Endodermal cell (in vitro differentiated cells): ENCODE data around the gene SMAD7. TPM values are rescaled to one million over a fixed set of nuclear protein-coding genes. Genes with fewer than 3 reads are reported as not detected.

ENCODE experiments used
- DNase-seq: peaks from one replicate; pipeline ENCODE4 v3.0.0-alpha.2; 2017
- H3K27ac ChIP-seq: 2 replicates; pipeline ENCODE4 v1.5.1; 2013; ENCODE audit warnings: mild to moderate bottlenecking, low read depth, low read length, moderate library complexity
- H3K27me3 ChIP-seq: 2 replicates; pipeline ENCODE4 v1.6.1; 2013; ENCODE audit warnings: mild to moderate bottlenecking, low read length, moderate library complexity; ENCODE audit not compliant: insufficient read depth, control insufficient read depth, poor library complexity, severe bottlenecking
- H3K36me3 ChIP-seq: 2 replicates; pipeline ENCODE4 v1.7.0; 2013; ENCODE audit warnings: mild to moderate bottlenecking, low read length, moderate library complexity; ENCODE audit not compliant: control insufficient read depth, insufficient read depth
- H3K4me1 ChIP-seq: one replicate; pipeline ENCODE4 v1.7.0; 2013; ENCODE audit warnings: low read length; ENCODE audit not compliant: control insufficient read depth, insufficient read depth
- H3K4me3 ChIP-seq: 2 replicates; pipeline ENCODE4 v1.5.1; 2013; ENCODE audit warnings: mild to moderate bottlenecking, low read length, moderate library complexity
- H3K9ac ChIP-seq: 2 replicates; pipeline ENCODE4 v1.6.1; 2013; ENCODE audit warnings: mild to moderate bottlenecking, low read length, moderate library complexity; ENCODE audit not compliant: poor library complexity, severe bottlenecking; ENCODE audit errors: extremely low read depth
- H3K9me3 ChIP-seq: 2 replicates; pipeline ENCODE4 v1.6.1; 2013; ENCODE audit warnings: mild to moderate bottlenecking, low read length, moderate library complexity; ENCODE audit not compliant: control insufficient read depth
- H3K27ac Mint-ChIP-seq: 2 replicates; pipeline ENCODE4 v1.8.0; 2020; ENCODE audit warnings: mixed read lengths
- H3K27me3 Mint-ChIP-seq: 2 replicates; pipeline ENCODE4 v1.8.0; 2021; ENCODE audit warnings: mild to moderate bottlenecking, mixed read lengths; ENCODE audit not compliant: insufficient read depth
- H3K36me3 Mint-ChIP-seq: 2 replicates; pipeline ENCODE4 v1.8.0; 2020; ENCODE audit warnings: low read depth, mixed read lengths
- H3K4me1 Mint-ChIP-seq: 2 replicates; pipeline ENCODE4 v1.8.0; 2020; ENCODE audit warnings: mixed read lengths
- H3K4me3 Mint-ChIP-seq: 2 replicates; pipeline ENCODE4 v1.8.0; 2020; ENCODE audit warnings: mild to moderate bottlenecking, moderate library complexity, mixed read lengths
- H3K9me3 Mint-ChIP-seq: 2 replicates; pipeline ENCODE4 v1.8.0; 2020; ENCODE audit warnings: mild to moderate bottlenecking, mixed read lengths
- CTCF ChIP-seq: fragments of 200-600 bp; sonication (generic); conservative IDR thresholded peaks from 2 replicates; pipeline ENCODE4 v1.5.0; 2021; ENCODE audit warnings: antibody characterized with exemption, mild to moderate bottlenecking
- WGBS, 2 experiments: methylation state at CpG; one replicate each; pipeline versions ENCODE4 v1.1.5 to v1.1.7; 2013; ENCODE audit warnings: missing lambda C conversion rate in 2 of 2, mixed read lengths in 1 of 2; ENCODE audit not compliant: insufficient coverage in 1 of 2, insufficient read length in 1 of 2; 5-methylcytosine and 5-hydroxymethylcytosine counted together
- total RNA-seq, 2 donors: library from RNA; stranded (reverse); fragmentation: NEBNext Ultra II Directional in 1 of 2; extraction: Animal tissue kit (Norgen Biotek cat#: 25700) in 1 of 2; gene quantifications; 2 replicates in 1 of 2; 3 replicates in 1 of 2; pipeline ENCODE4 v1.2.1, GENCODE V29; 2021

SMAD7 gene
- total RNA-seq, 2 donors from 2014 or later = 52.4 to 67.4 TPM

GRCh38 chr18:48986851-48987761, 36.3 kb upstream of the SMAD7 start:
- no peaks in the 10 kb centered on the region for H3K36me3 Mint-ChIP-seq
- H3K4me1 Mint-ChIP-seq = peaks cover 24% of the 10 kb centered on the region
- Histone ChIP-seq H3K9me3 (no peaks in the 10 kb centered on the region), H3K9ac (no peak overlapping the region), H3K27ac (no peak overlapping the region), H3K4me1 (peaks cover 11% of the 10 kb centered on the region), H3K27me3 (no peaks in the 10 kb centered on the region), H3K36me3 (no peaks in the 10 kb centered on the region), H3K4me3 (no peak overlapping the region)
- WGBS, 2 experiments = 87 to 88% methylated on average over 13 to 20 of the region's 20 CpGs
- no peak overlapping the region for H3K4me3 Mint-ChIP-seq
- DNase-seq = peak; percentile 44
- no peaks in the 10 kb centered on the region for H3K9me3 Mint-ChIP-seq
- no peaks in the 10 kb centered on the region for H3K27me3 Mint-ChIP-seq
- no peak for TF ChIP-seq CTCF
- H3K27ac Mint-ChIP-seq = peak overlapping the region; percentile 12

DNA sequence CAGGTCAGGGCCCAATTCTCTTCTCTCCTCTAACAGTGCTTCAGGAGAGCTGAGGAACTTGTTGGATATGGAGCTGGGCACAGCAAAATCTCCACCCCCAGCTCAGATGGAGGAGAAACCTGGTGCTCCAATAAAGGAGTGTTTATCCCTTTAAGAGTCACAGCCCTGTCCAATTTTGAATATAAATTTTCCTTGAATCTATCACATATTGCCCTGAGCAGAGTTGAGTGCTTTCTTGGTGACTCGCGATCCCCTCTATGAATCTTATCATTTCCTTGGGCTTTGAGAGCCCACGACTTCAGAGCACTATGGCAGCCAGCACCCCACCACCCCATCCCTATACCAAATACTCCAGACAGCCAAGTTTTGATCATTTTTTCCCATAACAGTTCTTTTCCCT, 34.4 kb upstream of the SMAD7 start:
- no peak overlapping the region for H3K4me3 ChIP-seq
- no peaks in the 10 kb centered on the region for H3K27me3 Mint-ChIP-seq
- H3K36me3 ChIP-seq = no peaks in the 10 kb centered on the region
- peak; percentile 22 for DNase-seq
- H3K4me1 ChIP-seq = peaks cover 9% of the 10 kb centered on the region
- no peak overlapping the region for H3K9ac ChIP-seq
- H3K27me3 ChIP-seq = no peaks in the 10 kb centered on the region
- no peak for TF ChIP-seq CTCF
- no peak overlapping the region for H3K4me3 Mint-ChIP-seq
- no peak overlapping the region for H3K27ac Mint-ChIP-seq
- 84 to 93% methylated on average over 3 of the region's 3 CpGs for WGBS, 2 experiments
- H3K9me3 ChIP-seq = no peaks in the 10 kb centered on the region
- peaks cover 29% of the 10 kb centered on the region for H3K4me1 Mint-ChIP-seq
- no peaks in the 10 kb centered on the region for H3K9me3 Mint-ChIP-seq
- no peaks in the 10 kb centered on the region for H3K36me3 Mint-ChIP-seq
- H3K27ac ChIP-seq = no peak overlapping the region

DNA sequence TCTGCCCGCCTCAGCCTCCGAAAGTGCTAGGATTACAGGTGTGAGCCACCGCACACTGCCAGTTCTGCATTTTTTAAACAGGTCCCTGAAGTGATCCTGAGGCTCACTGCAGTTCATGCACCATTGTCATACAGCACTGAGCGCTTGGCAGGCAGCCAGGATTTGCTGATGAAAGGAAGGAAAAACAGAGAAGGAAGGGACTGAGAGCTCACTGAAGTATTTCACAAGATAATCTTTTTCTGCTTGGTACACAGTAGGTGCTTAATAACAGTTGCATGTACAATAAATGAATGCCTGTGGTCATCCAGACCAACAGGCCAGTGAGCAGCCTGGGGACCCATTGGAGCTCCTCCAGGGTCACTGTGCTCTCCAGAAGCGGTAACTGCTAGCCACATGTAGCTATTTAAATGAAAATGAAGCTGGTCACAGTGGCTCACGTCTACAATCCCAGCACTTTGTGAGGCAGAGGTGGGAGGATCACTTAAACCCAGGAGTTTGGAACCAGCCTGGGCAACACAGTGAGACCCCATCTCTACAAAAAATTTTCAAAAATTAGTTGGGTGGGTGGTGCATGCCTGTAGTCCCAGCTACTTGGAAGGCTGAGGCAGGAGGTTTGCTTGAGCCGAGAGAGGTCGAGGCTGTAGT, 33.1 kb upstream of the SMAD7 start:
- Mint-ChIP-seq H3K27ac (peak overlapping the region; percentile 74), H3K36me3 (no peaks in the 10 kb centered on the region), H3K27me3 (no peaks in the 10 kb centered on the region), H3K4me1 (peaks cover 32% of the 10 kb centered on the region), H3K4me3 (no peak overlapping the region), H3K9me3 (no peaks in the 10 kb centered on the region)
- no peaks in the 10 kb centered on the region for H3K27me3 ChIP-seq
- DNase-seq = peak; percentile 55
- no peaks in the 10 kb centered on the region for H3K9me3 ChIP-seq
- H3K9ac ChIP-seq = no peak overlapping the region
- TF ChIP-seq CTCF = no peak
- no peak overlapping the region for H3K4me3 ChIP-seq
- peaks cover 3% of the 10 kb centered on the region for H3K4me1 ChIP-seq
- no peaks in the 10 kb centered on the region for H3K36me3 ChIP-seq
- 84 to 95% methylated on average over 4 to 8 of the region's 8 CpGs for WGBS, 2 experiments
- no peak overlapping the region for H3K27ac ChIP-seq
